ENCODE measurements around the gene NEURL1B.

DNA sequence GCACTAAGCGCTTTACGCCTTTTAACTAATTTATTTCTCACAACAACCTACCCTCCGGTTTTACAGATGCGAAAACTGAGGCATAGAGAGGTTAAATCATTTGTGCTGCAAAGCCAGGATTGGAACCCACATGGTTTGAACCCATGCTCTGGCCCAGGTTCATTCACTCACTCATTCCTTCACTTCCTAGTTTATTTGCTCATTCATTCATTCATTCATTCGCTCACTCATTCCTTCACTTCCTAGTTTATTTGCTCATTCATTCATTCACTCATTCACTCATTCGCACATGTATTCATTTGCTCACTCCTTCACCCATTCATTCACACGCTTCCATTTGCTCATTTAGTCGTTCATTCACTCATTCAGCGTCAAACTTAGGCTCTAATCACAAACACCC lies 29.4 kb downstream of the NEURL1B start:
- TF ChIP-seq YY1 (IDR thresholded peaks at IDR 0.05; ENCODE audit: insufficient read depth, insufficient read length): no peak
- TF ChIP-seq ZNF274 (IDR thresholded peaks at IDR 0.05; ENCODE audit: low read depth, low read length): no peak
